ENCODE data around the gene NPAS3. TPM values are rescaled to one million over a fixed set of nuclear protein-coding genes. Genes with fewer than 3 reads are reported as not detected.

Gene NPAS3
- total and polyA plus RNA-seq, 2 of the 8 experiments (the other 6 are each of a cell fraction or from before 2014, with no cell fraction given), result 0.11 to 0.60 TPM

- CTCF ChIA-PET (ENCODE audit: partially characterized antibody), result no interaction called here
- no peak overlapping the region for H3K27ac ChIP-seq (ENCODE audit: low read depth, low read length)
- H3K23ac ChIP-seq (ENCODE audit: insufficient read length), result no peak overlapping the region
Measured at GRCh38 chr14:33622496-33622895, 683.8 kb downstream of the NPAS3 start.

More at GRCh38 chr14:33622496-33622895, 683.8 kb downstream of the NPAS3 start:
- H2AK5ac ChIP-seq (ENCODE audit: low read depth, low read length), result no peak overlapping the region
- H3K9me3 ChIP-seq (ENCODE audit: insufficient read depth in 2 of 2, low read depth in 1 of 2, low read length in 1 of 2), result no peaks in the 10 kb centered on the region
- POLR2A ChIA-PET (ENCODE audit: partially characterized antibody), result no interaction called here
- no peak overlapping the region for H3K56ac ChIP-seq (replicated peaks; ENCODE audit: insufficient read length, low read depth, low read length)
- H2BK120ac ChIP-seq (replicated peaks; ENCODE audit: low read depth, low read length), result no peak overlapping the region
- H2BK15ac ChIP-seq (ENCODE audit: low read length), result no peak overlapping the region
- no peak overlapping the region for H3K9ac ChIP-seq (replicated peaks in 1 of 4; ENCODE audit: extremely low read depth in 1 of 4, low read depth in 3 of 4, low read length in 3 of 4)
- TF ChIP-seq CBX5 (IDR thresholded peaks at IDR 0.05; ENCODE audit: low read depth, low read length) (no peak), SIRT6 (IDR thresholded peaks at IDR 0.05; ENCODE audit: low read length) (no peak), SRF (IDR thresholded peaks at IDR 0.05; ENCODE audit: low read depth, low read length) (no peak), SIX5 (IDR thresholded peaks at IDR 0.05; ENCODE audit: low read depth, low read length) (no peak), YY1 (IDR thresholded peaks at IDR 0.05; ENCODE audit: low read depth, low read length) (no peak), SUZ12 (IDR thresholded peaks at IDR 0.05; ENCODE audit: low read length) (no peak), BCL11A (IDR thresholded peaks at IDR 0.05; ENCODE audit: low read depth in 2 of 2, low read length in 2 of 2) (no peak), CTBP2 (IDR thresholded peaks at IDR 0.05; ENCODE audit: borderline replicate concordance, insufficient read depth, insufficient read length, low read length) (no peak), MAFK (IDR thresholded peaks at IDR 0.05; ENCODE audit: low read depth, low read length) (no peak)
- H4K91ac ChIP-seq (replicated peaks; ENCODE audit: insufficient read length, low read length), result no peak overlapping the region
- H3K27me3 ChIP-seq (replicated peaks in 1 of 4; ENCODE audit: control insufficient read depth in 3 of 4, extremely low read depth in 1 of 4, insufficient read depth in 3 of 4, low read length in 3 of 4), result no peaks in the 10 kb centered on the region
- no peak overlapping the region for H3K4ac ChIP-seq (replicated peaks; ENCODE audit: insufficient read length, low read depth, low read length)
- H2AFZ ChIP-seq (ENCODE audit: low read length), result no peak overlapping the region
- no peaks in the 10 kb centered on the region for H4K20me1 ChIP-seq (replicated peaks in 1 of 2; ENCODE audit: control insufficient read depth in 1 of 2, insufficient read depth in 2 of 2, low read length in 2 of 2)
- no peak overlapping the region for H4K5ac ChIP-seq (ENCODE audit: insufficient read length, low read depth, low read length)
- no peak overlapping the region for H2BK12ac ChIP-seq (ENCODE audit: low read depth, low read length)
- no peak overlapping the region for H3K4me3 ChIP-seq (ENCODE audit: extremely low read depth in 1 of 4, insufficient read depth in 2 of 4, low read depth in 3 of 4, low read length in 4 of 4)
- no peaks in the 10 kb centered on the region for H3K79me2 ChIP-seq (ENCODE audit: control insufficient read depth in 1 of 2, insufficient read depth in 2 of 2, low read length in 2 of 2)
- no peak for DNase-seq (ENCODE audit: low read depth in 1 of 2, low spot score in 2 of 2)
- H3K79me1 ChIP-seq (ENCODE audit: low read depth, low read length), result no peaks in the 10 kb centered on the region
- no peak overlapping the region for H3K14ac ChIP-seq (ENCODE audit: insufficient read length)
- H3K36me3 ChIP-seq (ENCODE audit: control insufficient read depth in 2 of 4, insufficient read depth in 4 of 4, low read length in 3 of 4), result no peaks in the 10 kb centered on the region
- H4K8ac ChIP-seq (ENCODE audit: extremely low read depth, insufficient read depth, low read length), result no peak overlapping the region
- no peak for FAIRE-seq
- H3K18ac ChIP-seq (ENCODE audit: extremely low read depth, low read length), result no peak overlapping the region
- no peak overlapping the region for H2BK20ac ChIP-seq (ENCODE audit: low read length)
- 81% methylated on average over 3 of the region's 3 CpGs; no CpG with 5 or more reads in 1 of the 2 experiments for WGBS, 2 experiments (ENCODE audit: extremely low coverage in 1 of 2, insufficient coverage in 1 of 2, insufficient read length in 1 of 2, insufficient replicate concordance in 2 of 2, low coverage in 1 of 2, low lambda C conversion rate in 2 of 2, missing lambda C conversion rate in 1 of 2)
- H2BK5ac ChIP-seq (ENCODE audit: low read depth, low read length), result no peak overlapping the region
- H3K4me2 ChIP-seq (ENCODE audit: insufficient read depth in 1 of 2, low read depth in 2 of 2, low read length in 2 of 2), result no peak overlapping the region
- no peaks in the 10 kb centered on the region for H3K23me2 ChIP-seq (ENCODE audit: low read depth, low read length)
- peaks cover 0 to 2% (median under 1%) of the 10 kb centered on the region in 4 experiments; a peak in 2 of 7 replicates for H3K4me1 ChIP-seq (replicated peaks in 1 of 4; ENCODE audit: control insufficient read depth in 3 of 4, insufficient read depth in 4 of 4, low read length in 3 of 4)

All from H1 (cell line).